Measurements from ENCODE around the gene MAST4.

The MAST4 gene

GRCh38 chr5:66850354-66851075 is 254.3 kb downstream of the MAST4 start:
- DNase-seq, result no peak

GRCh38 chr5:66851306-66851705 is 255.1 kb downstream of the MAST4 start:
- DNase-seq, result no peak

GRCh38 chr5:66854416-66854815 is 258.2 kb downstream of the MAST4 start:
- DNase-seq, result no peak

GRCh38 chr5:66856041-66856805 is 260.0 kb downstream of the MAST4 start:
- no peak for DNase-seq

- DNase-seq, result no peak
Measured at GRCh38 chr5:66859526-66859925, 263.3 kb downstream of the MAST4 start.

- no peak for DNase-seq
Measured at GRCh38 chr5:66860199-66860975, 264.2 kb downstream of the MAST4 start.

GRCh38 chr5:66861402-66861801 is 265.2 kb downstream of the MAST4 start:
- no peak for DNase-seq

- no peak for DNase-seq
Measured at GRCh38 chr5:66862020-66862419, 265.8 kb downstream of the MAST4 start.

GRCh38 chr5:66863243-66864170 is 267.3 kb downstream of the MAST4 start:
- DNase-seq, result no peak

- DNase-seq, result no peak
Measured at GRCh38 chr5:66864240-66864884, 268.2 kb downstream of the MAST4 start.

- no peak for DNase-seq
Measured at GRCh38 chr5:66867618-66868322, 271.6 kb downstream of the MAST4 start.

- no peak for DNase-seq
Measured at GRCh38 chr5:66869347-66869746, 273.2 kb downstream of the MAST4 start.

GRCh38 chr5:66870708-66871107 is 274.5 kb downstream of the MAST4 start:
- DNase-seq, result no peak

- DNase-seq, result no peak
Measured at GRCh38 chr5:66871651-66872050, 275.5 kb downstream of the MAST4 start.

- no peak for DNase-seq
Measured at GRCh38 chr5:66872736-66873331, 276.6 kb downstream of the MAST4 start.

- DNase-seq, result no peak
Measured at GRCh38 chr5:66874004-66874403, 277.8 kb downstream of the MAST4 start.

- DNase-seq, result no peak
Measured at GRCh38 chr5:66875315-66875714, 279.1 kb downstream of the MAST4 start.

- DNase-seq, result no peak
Measured at GRCh38 chr5:66876266-66876807, 280.1 kb downstream of the MAST4 start.

- no peak for DNase-seq
Measured at GRCh38 chr5:66877843-66878242, 281.6 kb downstream of the MAST4 start.

- DNase-seq, result no peak
Measured at GRCh38 chr5:66880401-66880800, 284.2 kb downstream of the MAST4 start.
